ENCODE results near the gene AFG3L2. TPM values are rescaled to one million over a fixed set of nuclear protein-coding genes. Genes with fewer than 3 reads are reported as not detected.

Gene AFG3L2
- total RNA-seq, 2 donors from 2014 or later = 60.1 to 91.9 TPM

GRCh38 chr18:12296087-12296403, 81.0 kb downstream of the AFG3L2 start:
- H3K4me1 ChIP-seq = no peaks in the 10 kb centered on the region
- H3K4me3 ChIP-seq = no peak overlapping the region
- no peak for TF ChIP-seq CTCF (IDR thresholded peaks at IDR 0.05)

GRCh38 chr18:12295389-12296086, 81.5 kb downstream of the AFG3L2 start:
- Histone ChIP-seq H3K9me3 (no peaks in the 10 kb centered on the region), H3K36me3 (no peaks in the 10 kb centered on the region), H3K4me3 (no peak overlapping the region), H3K27me3 (no peaks in the 10 kb centered on the region), H3K27ac (no peak overlapping the region), H3K4me1 (no peaks in the 10 kb centered on the region)
- no peak for DNase-seq (ENCODE audit: low spot score)
- no peak for TF ChIP-seq CTCF (IDR thresholded peaks at IDR 0.05)

More at GRCh38 chr18:12296087-12296403, 81.0 kb downstream of the AFG3L2 start:
- no peak for DNase-seq (ENCODE audit: low spot score)
- H3K36me3 ChIP-seq = no peaks in the 10 kb centered on the region
- H3K27me3 ChIP-seq = no peaks in the 10 kb centered on the region
- H3K9me3 ChIP-seq = no peaks in the 10 kb centered on the region
- no peak overlapping the region for H3K27ac ChIP-seq

- Histone ChIP-seq H3K36me3 (no peaks in the 10 kb centered on the region), H3K4me3 (no peak overlapping the region), H3K4me1 (peaks cover 0 to 5% of the 10 kb centered on the region in 2 donors), H3K27me3 (no peaks in the 10 kb centered on the region), H3K9me3 (no peaks in the 10 kb centered on the region), H3K27ac (no peak overlapping the region)
- TF ChIP-seq CTCF (IDR thresholded peaks at IDR 0.05) = no peak
- no peak for DNase-seq (ENCODE audit: low spot score)
Measured at GRCh38 chr18:12293831-12294230, 83.2 kb downstream of the AFG3L2 start.

GRCh38 chr18:12291690-12292089, 85.3 kb downstream of the AFG3L2 start:
- H3K4me3 ChIP-seq = no peak overlapping the region
- peaks cover 0 to 22% of the 10 kb centered on the region in 2 donors for H3K4me1 ChIP-seq
- no peak overlapping the region for H3K27ac ChIP-seq
- H3K9me3 ChIP-seq = no peaks in the 10 kb centered on the region
- no peak for TF ChIP-seq CTCF (IDR thresholded peaks at IDR 0.05)
- no peaks in the 10 kb centered on the region for H3K27me3 ChIP-seq
- no peak for DNase-seq (ENCODE audit: low spot score)
- H3K36me3 ChIP-seq = no peaks in the 10 kb centered on the region

- Histone ChIP-seq H3K27me3 (no peaks in the 10 kb centered on the region), H3K4me3 (no peak overlapping the region), H3K36me3 (no peaks in the 10 kb centered on the region), H3K4me1 (peaks cover 0 to 22% of the 10 kb centered on the region in 2 donors), H3K27ac (no peak overlapping the region), H3K9me3 (no peaks in the 10 kb centered on the region)
- DNase-seq (ENCODE audit: low spot score) = no peak
- TF ChIP-seq CTCF (IDR thresholded peaks at IDR 0.05) = no peak
Measured at GRCh38 chr18:12291161-12291560, 85.9 kb downstream of the AFG3L2 start.

- no peak for TF ChIP-seq CTCF (IDR thresholded peaks at IDR 0.05)
- no peaks in the 10 kb centered on the region for H3K9me3 ChIP-seq
- H3K27me3 ChIP-seq = no peaks in the 10 kb centered on the region
- H3K4me1 ChIP-seq = peaks cover 0 to 22% of the 10 kb centered on the region in 2 donors
- no peak for DNase-seq (ENCODE audit: low spot score)
- no peak overlapping the region for H3K4me3 ChIP-seq
- H3K36me3 ChIP-seq = no peaks in the 10 kb centered on the region
- no peak overlapping the region for H3K27ac ChIP-seq
Measured at GRCh38 chr18:12290086-12290485, 86.9 kb downstream of the AFG3L2 start.

All from right atrium auricular region (tissue), 2 donors.